MM.1S (cell line): Measurements from ENCODE around the gene ROBO2.

ENCODE experiments used
- EZH2 ChIP-seq: fragments of 300-600 bp; sonication (generic); optimal IDR thresholded peaks from 2 replicates; pipeline ENCODE3; 2017; ENCODE audit warnings: low read depth, mild to moderate bottlenecking, antibody characterized with exemption, low read length, mixed read lengths
- EZH2phosphoT487 ChIP-seq: fragments of 300-600 bp; sonication (generic); IDR thresholded peaks from 2 replicates; pipeline ENCODE4 v1.6.1; 2018; ENCODE audit warnings: antibody characterized with exemption, low read length
- TF ChIP-seq, protein P1 (sequence below): fragments of 300-600 bp; sonication (generic); IDR thresholded peaks from 2 replicates; pipeline ENCODE4 v1.5.1; 2016; ENCODE audit warnings: antibody characterized with exemption, low read length, mixed read lengths

DNA sequence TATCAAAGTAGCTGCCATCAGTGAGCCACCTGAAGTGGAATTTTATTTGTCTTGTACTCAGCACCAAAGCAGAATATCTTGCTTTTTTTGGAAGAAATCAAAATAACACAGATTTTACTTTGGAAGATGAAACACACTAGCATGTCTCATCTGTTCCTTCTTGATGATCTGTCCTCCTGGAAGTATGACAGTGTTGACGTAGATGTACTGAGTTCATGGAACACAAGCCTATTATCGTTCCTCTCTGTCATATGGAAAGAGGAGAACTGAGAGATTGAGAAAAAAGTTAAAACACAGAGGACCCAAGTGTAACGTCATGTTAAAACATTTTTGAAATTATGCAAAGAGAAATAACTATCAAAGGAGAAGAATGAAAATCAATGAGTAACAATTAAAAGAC is 340.2 kb downstream of the ROBO2 start:
- TF ChIP-seq, protein P1, sequence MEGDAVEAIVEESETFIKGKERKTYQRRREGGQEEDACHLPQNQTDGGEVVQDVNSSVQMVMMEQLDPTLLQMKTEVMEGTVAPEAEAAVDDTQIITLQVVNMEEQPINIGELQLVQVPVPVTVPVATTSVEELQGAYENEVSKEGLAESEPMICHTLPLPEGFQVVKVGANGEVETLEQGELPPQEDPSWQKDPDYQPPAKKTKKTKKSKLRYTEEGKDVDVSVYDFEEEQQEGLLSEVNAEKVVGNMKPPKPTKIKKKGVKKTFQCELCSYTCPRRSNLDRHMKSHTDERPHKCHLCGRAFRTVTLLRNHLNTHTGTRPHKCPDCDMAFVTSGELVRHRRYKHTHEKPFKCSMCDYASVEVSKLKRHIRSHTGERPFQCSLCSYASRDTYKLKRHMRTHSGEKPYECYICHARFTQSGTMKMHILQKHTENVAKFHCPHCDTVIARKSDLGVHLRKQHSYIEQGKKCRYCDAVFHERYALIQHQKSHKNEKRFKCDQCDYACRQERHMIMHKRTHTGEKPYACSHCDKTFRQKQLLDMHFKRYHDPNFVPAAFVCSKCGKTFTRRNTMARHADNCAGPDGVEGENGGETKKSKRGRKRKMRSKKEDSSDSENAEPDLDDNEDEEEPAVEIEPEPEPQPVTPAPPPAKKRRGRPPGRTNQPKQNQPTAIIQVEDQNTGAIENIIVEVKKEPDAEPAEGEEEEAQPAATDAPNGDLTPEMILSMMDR, result no peak
- no peak for TF ChIP-seq EZH2
- no peak for TF ChIP-seq EZH2phosphoT487
